ENCODE measurements around the gene ZNF503.

ZNF503 gene

GRCh38 chr10:75431180-75432111, 29.9 kb upstream of the ZNF503 start, which contains the start of gene LRMDA:
LRMDA (plus strand) TSS chr10:75431624.
- DNase-seq, result no peak

GRCh38 chr10:75430000-75430763, 28.6 kb upstream of the ZNF503 start:
- DNase-seq, result no peak

- DNase-seq, result no peak
Observed at GRCh38 chr10:75429159-75429827, 27.7 kb upstream of the ZNF503 start.

- no peak for DNase-seq
Observed at GRCh38 chr10:75428434-75429158, 27.0 kb upstream of the ZNF503 start.

DNA sequence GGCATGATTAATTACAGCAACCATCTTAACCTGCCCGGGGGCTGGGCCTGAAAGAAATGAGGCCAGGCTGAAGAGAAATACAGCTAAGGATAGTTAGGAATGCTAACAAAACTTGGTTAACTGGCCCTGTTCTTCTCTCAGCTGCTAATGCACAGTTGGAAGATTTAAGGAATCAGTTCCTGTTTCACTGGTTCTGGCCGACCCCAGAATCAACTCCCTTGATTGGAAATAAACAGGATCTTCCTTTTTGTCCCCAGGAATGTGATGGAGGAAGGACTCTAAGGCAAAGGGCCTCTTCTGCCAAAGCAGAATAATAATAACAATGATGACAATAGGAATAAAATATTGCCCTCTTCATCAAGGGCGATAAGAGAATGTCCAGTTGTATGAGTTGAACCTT, 26.4 kb upstream of the ZNF503 start:
- DNase-seq, result no peak

- no peak for DNase-seq
Observed at GRCh38 chr10:75426880-75427279, 25.3 kb upstream of the ZNF503 start.

GRCh38 chr10:75425291-75426079, 23.9 kb upstream of the ZNF503 start:
- DNase-seq, result no peak

GRCh38 chr10:75424571-75424970, 23.0 kb upstream of the ZNF503 start:
- no peak for DNase-seq

- no peak for DNase-seq
Observed at GRCh38 chr10:75422913-75423312, 21.3 kb upstream of the ZNF503 start.

GRCh38 chr10:75418712-75419111, 17.1 kb upstream of the ZNF503 start:
- no peak for DNase-seq

- DNase-seq, result no peak
Observed at GRCh38 chr10:75418293-75418692, 16.7 kb upstream of the ZNF503 start.

DNA sequence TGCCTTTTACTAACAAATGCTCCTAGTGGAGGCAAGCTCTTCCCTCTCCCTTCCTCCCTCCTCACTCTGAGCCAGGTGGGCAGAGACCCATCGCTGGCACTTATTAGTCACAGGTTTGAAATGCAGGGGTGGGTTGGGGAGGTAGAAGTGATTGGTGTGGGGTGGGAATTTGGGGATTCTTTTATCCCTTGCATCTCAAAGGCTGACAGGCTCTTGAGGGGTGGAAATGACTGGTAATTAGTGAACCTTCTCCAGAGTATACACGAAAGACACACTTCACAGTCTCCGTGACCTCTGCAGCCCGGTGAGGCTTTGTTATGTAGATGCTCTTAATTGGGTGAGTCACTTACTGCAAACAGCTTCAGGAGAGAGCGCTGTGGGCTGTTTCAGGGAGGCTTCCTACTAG, 16.0 kb upstream of the ZNF503 start:
- no peak for DNase-seq

GRCh38 chr10:75414527-75414926, 13.0 kb upstream of the ZNF503 start:
- no peak for DNase-seq

DNA sequence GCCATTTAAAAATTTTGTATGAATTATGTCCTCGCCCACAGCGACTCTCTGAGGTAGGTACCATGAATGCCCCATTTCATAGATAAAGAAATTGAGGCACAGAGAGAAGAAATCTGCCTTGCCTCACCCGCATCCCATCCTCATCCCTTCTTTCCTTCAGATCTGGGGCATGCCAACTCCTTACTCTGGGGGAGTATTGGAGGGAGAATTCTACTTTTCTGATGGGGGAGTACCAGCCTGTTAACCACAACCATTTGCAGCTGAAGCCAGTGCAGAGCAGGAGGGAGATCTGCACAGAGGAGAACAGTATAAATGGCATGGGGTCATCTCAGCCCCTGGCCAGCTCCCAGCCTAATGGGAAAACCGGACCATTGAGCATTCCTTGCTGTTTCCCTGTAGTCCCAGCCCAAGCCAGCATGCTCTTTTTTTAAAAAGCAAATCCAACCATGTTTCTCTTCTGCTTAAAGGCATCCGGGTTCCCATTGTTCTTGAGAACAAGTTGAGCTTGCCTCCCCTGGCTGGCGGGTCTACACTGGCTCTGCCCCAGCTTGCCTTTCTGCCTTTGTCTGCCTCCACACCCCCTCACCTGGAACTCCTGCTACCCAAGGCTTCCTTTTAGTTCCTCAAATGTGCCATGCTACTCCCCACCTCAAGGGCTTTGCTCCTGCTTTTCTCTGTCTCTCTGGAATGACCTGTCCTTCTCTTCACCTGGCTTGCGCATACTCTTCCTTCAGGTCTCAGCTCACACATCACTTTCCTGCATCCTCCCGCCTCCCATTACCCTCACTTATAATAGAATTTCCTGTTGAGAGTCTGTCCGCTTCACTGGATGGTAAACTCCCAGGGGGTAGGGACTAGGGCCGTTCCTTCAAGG, 8.8 kb upstream of the ZNF503 start:
- DNase-seq, result no peak

GRCh38 chr10:75408911-75409885, 7.6 kb upstream of the ZNF503 start:
- DNase-seq, result peak; percentile 43

- DNase-seq, result no peak
Observed at GRCh38 chr10:75408509-75408875, 6.9 kb upstream of the ZNF503 start.

GRCh38 chr10:75407713-75408508, 6.3 kb upstream of the ZNF503 start:
- no peak for DNase-seq

DNA sequence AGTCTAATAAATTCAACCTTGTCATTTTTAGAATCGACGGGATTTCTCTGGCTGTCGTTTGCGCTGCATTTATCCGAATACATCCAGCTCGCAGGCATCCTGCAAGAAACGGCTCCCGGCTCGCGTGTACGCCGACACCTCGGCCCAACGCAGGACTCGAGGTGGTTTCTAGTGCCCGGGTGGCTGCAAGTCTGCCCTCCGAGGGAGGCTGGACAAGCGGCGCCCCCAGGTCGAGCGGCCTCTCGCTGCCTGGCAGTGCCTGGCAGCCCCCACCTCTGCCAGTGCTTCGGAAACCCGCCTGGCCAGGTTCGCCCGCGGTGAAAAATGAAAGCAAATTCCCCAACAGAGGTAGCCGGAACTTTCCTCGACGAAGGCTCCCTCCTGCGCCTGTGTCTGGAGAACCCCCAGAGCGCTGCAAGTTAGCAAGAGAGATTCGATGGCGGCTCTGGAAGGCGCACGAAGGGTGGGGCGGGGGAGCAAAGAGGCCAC, 5.7 kb upstream of the ZNF503 start:
- no peak for DNase-seq
